GM12875 (cell line): Measurements from ENCODE around the gene CSRNP3.
A peak's percentile ranks its signal among the peaks of the same experiment; 100 is the strongest.

Source experiments
- H3K4me3 ChIP-seq: one replicate; pipeline ENCODE4 v1.5.1; 2011; ENCODE audit warnings: low read depth, low read length, control low read depth
- CTCF ChIP-seq: IDR thresholded peaks from 2 replicates; pipeline ENCODE4 v1.5.1; 2011; ENCODE audit warnings: low read depth, mild to moderate bottlenecking, control low read depth, inconsistent platforms, low read length, moderate library complexity, borderline replicate concordance; ENCODE audit not compliant: insufficient read depth

CSRNP3 gene

GRCh38 chr2:165686800-165687199 lies 217.3 kb downstream of the CSRNP3 start:
- no peak overlapping the region for H3K4me3 ChIP-seq
- TF ChIP-seq CTCF, result no peak

GRCh38 chr2:165687426-165688002 lies 218.0 kb downstream of the CSRNP3 start:
- no peak overlapping the region for H3K4me3 ChIP-seq
- no peak for TF ChIP-seq CTCF

GRCh38 chr2:165691615-165692014 lies 222.1 kb downstream of the CSRNP3 start:
- TF ChIP-seq CTCF, result no peak
- no peak overlapping the region for H3K4me3 ChIP-seq

- no peak overlapping the region for H3K4me3 ChIP-seq
- no peak for TF ChIP-seq CTCF
Observed at GRCh38 chr2:165692906-165693305, 223.4 kb downstream of the CSRNP3 start.

GRCh38 chr2:165693838-165694237 lies 224.3 kb downstream of the CSRNP3 start:
- no peak for TF ChIP-seq CTCF

GRCh38 chr2:165697748-165698443 lies 228.4 kb downstream of the CSRNP3 start:
- H3K4me3 ChIP-seq, result no peak overlapping the region
- TF ChIP-seq CTCF, result no peak

More at GRCh38 chr2:165693838-165694237, 224.3 kb downstream of the CSRNP3 start:
- H3K4me3 ChIP-seq, result no peak overlapping the region

GRCh38 chr2:165698444-165698884 lies 229.0 kb downstream of the CSRNP3 start:
- no peak overlapping the region for H3K4me3 ChIP-seq
- TF ChIP-seq CTCF, result peak; percentile 38; the same call in 1 of the 2 replicates
